ENCODE data around the gene SURF1. TPM values are rescaled to one million over a fixed set of nuclear protein-coding genes. Genes with fewer than 3 reads are reported as not detected.

The SURF1 gene
- total RNA-seq, 1 experiment from 2014 or later: 71.7 TPM

GRCh38 chr9:133389562-133389961 lies 33.3 kb upstream of the SURF1 start:
- no peaks in the 10 kb centered on the region for H3K27me3 ChIP-seq (ENCODE audit: insufficient read depth, low read length)
- H3K4me1 ChIP-seq (ENCODE audit: control insufficient read depth in 1 of 2, insufficient read depth in 2 of 2, low read length in 2 of 2): no peaks in the 10 kb centered on the region
- no peaks in the 10 kb centered on the region for H3K9me2 ChIP-seq (ENCODE audit: insufficient read depth)
- no peaks in the 10 kb centered on the region for H3K9me3 ChIP-seq (ENCODE audit: control insufficient read depth in 1 of 2, insufficient read depth in 1 of 2, low read depth in 1 of 2, low read length in 2 of 2)
- no peak overlapping the region for H3K27ac ChIP-seq (ENCODE audit: low read depth, low read length)
- no peaks in the 10 kb centered on the region for H4K20me1 ChIP-seq (ENCODE audit: insufficient read depth)
- DNase-seq (ENCODE audit: low read depth, low spot score): no peak
- ChIA-PET RAD21 (ENCODE audit: low non-redundant PET in 1 of 2, low total read pairs in 2 of 2, uncharacterized antibody in 2 of 2, unreplicated experiment in 2 of 2) (interaction anchor here in 1 of 2 experiments (0.6 kb wide), 1 partner anchor 41 kb away, joined by 3 read pairs; no protein-coding TSS in a partner anchor), POLR2A (no interaction called here), CTCF (no interaction called here)
- H2AFZ ChIP-seq (ENCODE audit: low read depth, low read length, poor library complexity, severe bottlenecking): no peak overlapping the region
- H3K36me3 ChIP-seq (ENCODE audit: control insufficient read depth in 1 of 2, insufficient read depth in 2 of 2, low read length in 2 of 2): no peaks in the 10 kb centered on the region
- ATAC-seq: no peak
- H3K4me3 ChIP-seq (replicated peaks in 1 of 2; ENCODE audit: low read depth in 1 of 2, low read length in 2 of 2): no peak overlapping the region
- H3K9ac ChIP-seq (ENCODE audit: low read length): no peak overlapping the region
- no peak overlapping the region for H3K4me2 ChIP-seq (ENCODE audit: low read length)
- no TSS peak for BruUV-seq (replicated peaks)
- H3K79me2 ChIP-seq (ENCODE audit: insufficient read depth, low read length): no peaks in the 10 kb centered on the region
- no peak for TF ChIP-seq ZBTB33 (IDR thresholded peaks at IDR 0.05; ENCODE audit: extremely low read depth, insufficient replicate concordance, low read length)
- TF ChIP-seq POLR2AphosphoS5 (IDR thresholded peaks at IDR 0.05; ENCODE audit: low read depth, low read length): no peak
- no peak for TF ChIP-seq REST (IDR thresholded peaks at IDR 0.05; ENCODE audit: low read depth)
- intact Hi-C loops (cut with micrococcal nuclease): no loop called here

All from HCT116 (cell line).